IPS DF 4.7 (cell line): ENCODE measurements around the gene APBB2.
"Not testable (repeated sequence)": the region's sequence is repeated elsewhere in the genome, so short reads cannot be mapped to it uniquely, and the experiment has no call there.

Experiments used
- DNase-seq: peaks from one replicate; pipeline ENCODE4 v3.0.0-alpha.2; 2013; ENCODE audit warnings: low spot score; ENCODE audit errors: extremely low read depth

Gene APBB2

GRCh38 chr4:40829586-40829985, 384.8 kb downstream of the APBB2 start:
- DNase-seq, result no peak

DNA sequence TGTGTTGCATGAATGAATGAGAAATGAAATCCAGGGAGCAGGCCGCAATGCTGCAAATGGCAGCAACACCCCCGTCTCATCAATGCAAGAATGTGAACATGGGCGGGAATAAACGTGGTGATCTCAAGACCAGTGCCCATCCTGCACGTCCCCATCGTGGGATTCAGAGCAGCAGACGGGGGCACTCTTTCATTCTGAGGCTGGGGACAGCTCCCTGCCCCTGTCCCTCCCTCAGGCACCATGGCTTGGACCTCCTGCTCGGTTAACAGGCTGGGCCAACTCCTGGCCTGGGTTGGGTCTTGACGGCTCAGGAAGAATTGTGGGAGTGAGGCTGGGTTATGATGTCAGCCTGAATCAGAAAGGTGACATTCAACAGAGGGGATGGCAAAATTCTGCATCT, 385.7 kb downstream of the APBB2 start:
- no peak for DNase-seq

DNA sequence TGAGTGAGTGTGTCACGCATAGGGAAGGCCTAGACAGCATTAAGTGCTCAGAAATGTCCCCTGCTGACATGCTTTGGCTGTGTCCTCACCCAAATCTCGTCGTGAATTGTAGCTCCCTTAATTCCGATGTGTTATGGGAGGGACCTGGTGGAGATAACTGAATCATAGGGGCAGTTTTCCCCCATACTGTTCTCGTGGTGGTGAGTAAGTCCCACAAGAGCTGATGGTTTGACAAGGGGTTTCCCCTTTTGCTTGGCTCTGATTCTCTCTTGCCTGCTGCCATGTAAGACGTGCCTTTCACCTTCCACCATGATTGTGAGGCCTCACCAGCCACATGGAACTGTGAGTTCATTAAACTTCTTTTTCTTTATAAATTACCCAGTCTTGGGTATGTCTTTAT, 386.6 kb downstream of the APBB2 start:
- no peak for DNase-seq

DNA sequence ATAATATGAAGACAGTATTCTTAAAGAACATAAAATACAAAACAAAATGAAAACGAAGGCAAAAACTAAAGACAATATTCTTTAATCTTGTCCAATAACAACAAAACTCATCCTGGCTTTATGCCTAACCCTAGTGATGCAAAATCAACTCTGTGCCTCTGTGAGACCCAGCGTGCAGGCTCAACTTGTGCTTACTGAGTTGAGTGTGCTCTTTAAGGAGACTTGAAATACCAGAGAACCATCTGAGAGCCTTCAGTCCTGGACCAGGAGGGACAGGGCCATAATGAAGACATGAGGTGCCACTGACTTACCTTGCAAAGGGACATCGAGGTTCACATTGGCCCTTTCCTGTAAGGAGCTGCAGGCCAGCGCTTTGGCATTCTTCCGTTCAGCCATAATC, 387.5 kb downstream of the APBB2 start:
- no peak for DNase-seq

DNA sequence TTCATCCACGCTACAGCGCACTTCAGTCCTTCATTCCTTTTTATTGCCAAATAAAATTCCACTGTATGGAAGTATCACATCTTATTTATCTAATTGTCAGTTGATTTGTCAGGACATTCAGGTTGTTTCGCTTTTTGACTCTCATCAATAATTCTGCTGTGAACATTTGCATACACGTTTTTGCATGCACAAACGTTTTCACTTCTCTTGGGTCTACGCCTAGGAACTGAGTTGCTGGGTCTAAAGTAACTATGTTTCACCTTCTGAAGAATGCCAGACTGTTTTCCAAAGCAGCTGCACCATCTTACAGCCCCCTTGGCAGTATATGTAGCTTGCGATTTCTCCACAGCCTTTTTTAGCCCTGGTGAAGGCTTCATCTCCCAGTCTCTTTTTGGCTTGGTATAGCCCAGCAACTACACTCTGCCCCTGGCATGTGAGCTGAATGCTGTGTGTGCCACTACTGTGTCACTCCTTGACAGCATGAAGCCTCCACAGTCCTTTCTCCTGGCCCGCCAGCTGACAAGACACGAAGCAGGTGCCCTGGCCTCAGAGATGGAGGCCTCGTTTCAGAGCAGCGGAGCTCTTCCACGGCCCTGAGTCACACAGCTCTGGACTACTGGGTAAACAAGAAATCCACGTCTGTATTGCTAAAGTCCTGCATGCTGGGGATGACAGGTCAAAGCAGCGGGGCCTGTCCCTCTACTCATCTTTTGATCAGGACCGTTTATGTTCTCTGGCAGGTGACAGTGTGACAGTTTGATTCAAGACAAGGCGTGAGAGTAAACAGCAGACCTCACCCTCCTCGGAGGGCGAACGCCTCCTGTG, 389.1 kb downstream of the APBB2 start:
- no peak for DNase-seq

GRCh38 chr4:40822420-40823166, 391.7 kb downstream of the APBB2 start:
- no peak for DNase-seq

DNA sequence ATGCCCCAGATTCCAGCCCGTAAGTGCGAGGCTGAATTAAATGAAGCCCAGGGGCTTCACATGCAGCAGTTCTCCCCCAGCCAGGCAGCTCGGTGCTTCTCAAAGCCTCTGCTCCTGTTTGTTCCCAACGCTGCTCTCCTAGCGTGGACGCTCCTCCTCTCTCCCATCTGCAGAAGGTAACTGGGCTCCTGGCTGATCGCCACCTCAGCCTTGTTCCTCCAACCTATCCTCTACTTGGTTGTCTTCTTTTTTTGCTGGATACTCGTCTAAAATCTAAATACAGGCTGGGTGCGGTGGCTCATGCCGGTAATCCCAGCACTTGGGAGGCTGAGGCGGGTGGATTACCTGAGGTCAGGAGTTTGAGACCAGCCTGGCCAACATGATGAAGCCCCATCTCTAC, 394.2 kb downstream of the APBB2 start:
- DNase-seq, result no peak

DNA sequence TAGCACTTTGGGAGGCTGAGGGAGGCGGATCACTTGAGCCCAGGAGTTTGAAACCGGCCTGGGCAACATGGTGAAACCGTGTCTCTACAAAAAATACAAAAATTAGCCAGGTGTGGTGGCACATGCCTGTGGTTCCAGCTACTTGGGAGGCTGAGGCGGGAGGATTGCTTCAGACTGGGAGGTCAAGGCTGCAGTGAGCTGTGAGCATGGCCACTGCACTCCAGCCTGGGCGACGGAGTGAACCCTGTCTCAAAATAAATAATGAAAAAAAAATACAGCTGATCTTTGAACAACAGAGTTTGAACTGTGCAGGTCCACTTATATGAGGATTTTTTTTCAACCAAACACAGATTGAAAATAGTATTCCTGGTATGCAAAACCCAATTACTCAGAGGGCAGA, 397.2 kb downstream of the APBB2 start:
- DNase-seq, result not testable (repeated sequence)

DNA sequence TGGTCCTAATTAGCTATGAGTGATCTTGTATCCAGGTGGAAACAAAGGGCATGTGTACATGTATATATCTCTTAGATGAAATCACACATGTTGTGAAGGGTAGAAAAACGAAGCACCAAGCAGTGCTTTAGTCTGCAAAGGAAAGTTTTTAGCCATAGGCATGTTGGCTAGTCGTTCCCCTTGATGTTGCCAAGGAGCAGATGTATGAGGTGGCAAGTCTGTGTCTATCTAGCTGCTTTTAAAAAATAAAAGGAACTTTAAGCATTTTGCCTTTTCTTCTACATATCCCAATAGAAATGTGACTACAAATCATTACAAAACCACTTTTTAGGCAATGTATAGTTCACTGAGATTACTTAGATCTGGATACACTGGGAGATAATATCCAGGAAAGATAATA, 401.5 kb downstream of the APBB2 start:
- DNase-seq, result no peak

DNA sequence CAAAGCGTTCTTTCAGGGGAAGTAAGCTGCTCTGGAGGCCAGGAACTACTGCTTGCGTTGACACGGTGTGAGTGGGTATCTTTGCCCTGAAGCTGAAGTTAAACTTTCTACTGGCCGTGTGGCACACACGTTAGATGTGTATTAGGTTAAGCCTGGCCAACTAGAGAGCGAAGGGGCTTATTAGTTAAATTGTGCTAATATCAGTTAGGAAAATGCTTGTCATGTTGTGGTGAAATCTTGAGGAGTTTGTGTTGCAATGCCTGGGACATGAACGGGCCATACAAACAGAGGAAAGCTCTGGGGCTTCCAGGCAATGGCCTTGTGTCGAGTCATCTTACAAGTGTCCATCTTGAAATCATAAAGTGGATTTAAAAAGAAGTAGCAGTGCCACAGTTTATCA, 402.0 kb downstream of the APBB2 start:
- DNase-seq, result no peak

- DNase-seq, result no peak
Measured at GRCh38 chr4:40811956-40812355, 402.4 kb downstream of the APBB2 start.

GRCh38 chr4:40808926-40809457, 405.4 kb downstream of the APBB2 start:
- DNase-seq, result no peak

DNA sequence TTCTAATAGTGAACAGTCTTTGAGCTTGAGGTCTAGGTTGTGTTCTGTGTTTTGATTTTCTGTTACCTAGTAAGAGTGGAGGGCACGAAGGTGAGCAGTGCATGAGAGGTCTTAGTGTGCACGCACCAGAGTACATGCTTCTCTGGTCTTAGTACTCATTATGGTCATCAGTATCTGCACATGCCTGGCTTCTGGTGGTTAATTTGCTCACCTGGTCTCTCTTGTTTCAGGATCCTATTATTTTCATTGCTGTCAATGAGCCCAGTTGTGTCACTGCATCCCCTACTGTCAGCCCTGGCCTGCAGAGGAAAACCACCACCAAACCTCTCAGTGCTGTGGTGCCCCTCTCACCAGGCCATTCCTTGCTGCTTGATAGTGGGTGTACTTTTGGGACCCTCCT, 409.7 kb downstream of the APBB2 start:
- DNase-seq, result no peak

GRCh38 chr4:40800064-40800463, 414.3 kb downstream of the APBB2 start:
- DNase-seq, result no peak

- no peak for DNase-seq
Measured at GRCh38 chr4:40789771-40790170, 424.6 kb downstream of the APBB2 start.

- DNase-seq, result no peak
Measured at GRCh38 chr4:40789031-40789430, 425.3 kb downstream of the APBB2 start.

GRCh38 chr4:40788331-40788730, 426.0 kb downstream of the APBB2 start:
- no peak for DNase-seq

GRCh38 chr4:40785727-40786126, 428.6 kb downstream of the APBB2 start:
- no peak for DNase-seq

GRCh38 chr4:40782876-40783275, 431.5 kb downstream of the APBB2 start:
- DNase-seq, result no peak

DNA sequence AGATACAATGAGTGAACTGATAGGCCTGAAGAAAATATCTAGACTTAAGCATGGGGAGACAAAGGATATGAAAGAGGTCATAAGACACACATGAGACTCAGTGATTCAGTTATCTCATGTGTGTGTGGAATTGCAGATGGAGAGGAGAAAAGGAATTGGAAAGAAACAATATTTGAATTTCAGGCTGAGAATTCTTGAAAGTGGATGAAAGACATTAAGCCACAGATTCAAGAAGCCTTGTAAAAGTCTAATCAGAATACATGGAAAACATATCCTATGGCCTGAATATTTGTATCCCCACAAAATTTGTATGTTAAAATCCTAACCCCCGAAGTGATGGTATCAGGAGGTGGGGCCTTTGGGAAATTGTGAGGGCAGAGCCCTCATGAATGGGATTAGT, 436.3 kb downstream of the APBB2 start:
- no peak for DNase-seq

DNA sequence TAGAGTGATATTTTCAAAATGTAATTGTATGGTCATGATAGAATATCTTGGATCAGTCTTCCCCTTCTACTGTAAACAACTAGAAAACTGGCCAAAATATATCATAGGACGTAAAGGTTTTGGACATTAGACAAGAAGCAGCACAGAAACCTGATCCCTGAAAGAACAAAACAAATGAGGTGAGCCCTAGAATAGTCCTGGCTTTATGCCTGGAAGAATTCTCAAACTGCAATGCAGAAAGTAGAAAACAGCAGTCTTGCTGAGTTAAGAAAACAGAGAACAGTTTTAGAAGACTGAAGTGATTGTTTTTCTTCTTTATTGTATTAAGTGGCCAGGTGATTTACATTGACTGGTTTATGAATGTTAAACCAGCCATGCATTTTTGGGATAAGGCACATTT, 445.1 kb downstream of the APBB2 start:
- DNase-seq, result no peak

DNA sequence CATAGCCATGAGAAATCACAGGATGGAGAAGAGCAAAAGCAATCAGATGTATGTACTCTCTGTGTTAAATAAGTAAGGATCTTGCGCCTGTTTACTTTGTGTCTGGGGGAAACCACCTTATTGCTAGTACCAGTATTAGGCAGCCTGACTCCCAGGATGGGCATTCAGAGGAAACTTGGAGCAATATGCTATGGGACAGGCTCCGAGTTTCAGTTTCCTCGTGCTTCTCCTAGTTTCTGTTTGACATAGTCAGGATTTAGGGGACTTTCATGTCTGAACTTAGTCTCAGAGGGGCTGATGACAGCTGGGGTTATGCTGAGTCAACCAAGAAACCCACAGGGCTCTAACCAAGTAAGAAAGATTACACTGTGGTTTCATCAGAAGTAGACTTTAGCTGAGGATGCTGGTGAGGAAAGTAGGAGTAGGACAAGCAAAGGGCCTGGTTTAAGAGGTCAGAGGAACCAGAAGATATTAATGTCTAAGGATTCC, 451.1 kb downstream of the APBB2 start:
- DNase-seq, result no peak
